ENCODE data around the gene EXOC3L2.

DNA sequence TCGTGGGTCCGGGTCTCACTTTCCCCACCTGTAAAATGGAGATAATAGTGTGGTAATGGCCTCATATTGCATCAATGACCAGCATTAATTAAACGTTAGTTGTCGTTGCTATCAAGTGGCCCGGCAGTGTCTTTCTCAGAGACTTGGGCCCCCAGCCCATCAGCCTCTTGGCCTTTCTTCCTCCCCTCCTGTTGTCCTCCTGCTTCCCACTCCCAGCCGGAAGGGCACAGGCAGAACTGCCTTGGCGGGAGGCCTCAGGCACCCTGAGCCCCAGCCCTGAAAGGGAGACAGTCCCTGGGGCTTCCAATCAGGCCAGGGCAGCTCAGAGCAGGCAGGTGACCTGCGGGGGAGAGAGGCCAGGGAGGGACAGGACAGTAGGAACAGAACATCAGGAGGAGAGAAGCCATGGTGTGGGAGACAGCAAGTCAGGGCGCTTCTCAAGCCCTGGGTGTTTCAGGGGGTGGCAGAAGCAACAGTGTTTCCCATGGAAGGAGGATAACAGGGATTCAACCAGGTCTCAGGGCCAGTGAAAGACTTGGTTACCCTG, 10.5 kb upstream of the EXOC3L2 start:
- TF ChIP-seq, protein P1, sequence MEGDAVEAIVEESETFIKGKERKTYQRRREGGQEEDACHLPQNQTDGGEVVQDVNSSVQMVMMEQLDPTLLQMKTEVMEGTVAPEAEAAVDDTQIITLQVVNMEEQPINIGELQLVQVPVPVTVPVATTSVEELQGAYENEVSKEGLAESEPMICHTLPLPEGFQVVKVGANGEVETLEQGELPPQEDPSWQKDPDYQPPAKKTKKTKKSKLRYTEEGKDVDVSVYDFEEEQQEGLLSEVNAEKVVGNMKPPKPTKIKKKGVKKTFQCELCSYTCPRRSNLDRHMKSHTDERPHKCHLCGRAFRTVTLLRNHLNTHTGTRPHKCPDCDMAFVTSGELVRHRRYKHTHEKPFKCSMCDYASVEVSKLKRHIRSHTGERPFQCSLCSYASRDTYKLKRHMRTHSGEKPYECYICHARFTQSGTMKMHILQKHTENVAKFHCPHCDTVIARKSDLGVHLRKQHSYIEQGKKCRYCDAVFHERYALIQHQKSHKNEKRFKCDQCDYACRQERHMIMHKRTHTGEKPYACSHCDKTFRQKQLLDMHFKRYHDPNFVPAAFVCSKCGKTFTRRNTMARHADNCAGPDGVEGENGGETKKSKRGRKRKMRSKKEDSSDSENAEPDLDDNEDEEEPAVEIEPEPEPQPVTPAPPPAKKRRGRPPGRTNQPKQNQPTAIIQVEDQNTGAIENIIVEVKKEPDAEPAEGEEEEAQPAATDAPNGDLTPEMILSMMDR (conservative IDR thresholded peaks at IDR 0.05 in 1 of 2, IDR thresholded peaks at IDR 0.05 in 1 of 2; ENCODE audit: extremely low read depth in 1 of 2, insufficient read depth in 1 of 2, low read depth in 1 of 2, low read length in 2 of 2), result no peak
- no peak for TF ChIP-seq EZH2 (IDR thresholded peaks at IDR 0.05; ENCODE audit: borderline replicate concordance, low read length)
